UCSD-AML1 (cell line): ENCODE measurements around the gene FARP1.

ENCODE experiments used
- DNase-seq: peaks from one replicate; lab custom pipeline; 2025; ENCODE audit not compliant: unreplicated experiment; lab: John Stamatoyannopoulos, UW

The FARP1 gene

DNA sequence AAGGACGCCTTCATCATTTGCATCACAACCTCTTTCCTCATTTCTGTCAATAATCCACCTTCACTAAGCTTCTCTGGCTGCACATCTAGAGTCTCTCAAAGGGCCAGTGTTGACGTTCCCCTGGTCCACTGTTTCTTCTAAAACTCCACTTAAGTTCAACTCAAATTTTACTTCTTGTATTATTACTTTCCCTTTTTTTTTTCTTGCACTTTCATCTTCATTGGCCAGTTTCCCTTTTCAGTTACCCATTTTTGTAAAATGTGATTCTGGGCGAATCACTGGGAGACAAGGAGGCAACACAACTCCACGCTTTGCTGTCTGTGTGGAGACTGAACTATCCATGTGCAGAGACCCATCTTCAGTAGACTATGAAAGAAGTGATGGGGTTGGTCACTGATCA lies 162.8 kb downstream of the FARP1 start:
- no peak for DNase-seq

GRCh38 chr13:98307463-98308085 lies 164.7 kb downstream of the FARP1 start:
- DNase-seq: no peak

- no peak for DNase-seq
Measured at GRCh38 chr13:98308086-98308911, 165.4 kb downstream of the FARP1 start.

- DNase-seq: no peak
Measured at GRCh38 chr13:98309569-98310335, 166.9 kb downstream of the FARP1 start.

DNA sequence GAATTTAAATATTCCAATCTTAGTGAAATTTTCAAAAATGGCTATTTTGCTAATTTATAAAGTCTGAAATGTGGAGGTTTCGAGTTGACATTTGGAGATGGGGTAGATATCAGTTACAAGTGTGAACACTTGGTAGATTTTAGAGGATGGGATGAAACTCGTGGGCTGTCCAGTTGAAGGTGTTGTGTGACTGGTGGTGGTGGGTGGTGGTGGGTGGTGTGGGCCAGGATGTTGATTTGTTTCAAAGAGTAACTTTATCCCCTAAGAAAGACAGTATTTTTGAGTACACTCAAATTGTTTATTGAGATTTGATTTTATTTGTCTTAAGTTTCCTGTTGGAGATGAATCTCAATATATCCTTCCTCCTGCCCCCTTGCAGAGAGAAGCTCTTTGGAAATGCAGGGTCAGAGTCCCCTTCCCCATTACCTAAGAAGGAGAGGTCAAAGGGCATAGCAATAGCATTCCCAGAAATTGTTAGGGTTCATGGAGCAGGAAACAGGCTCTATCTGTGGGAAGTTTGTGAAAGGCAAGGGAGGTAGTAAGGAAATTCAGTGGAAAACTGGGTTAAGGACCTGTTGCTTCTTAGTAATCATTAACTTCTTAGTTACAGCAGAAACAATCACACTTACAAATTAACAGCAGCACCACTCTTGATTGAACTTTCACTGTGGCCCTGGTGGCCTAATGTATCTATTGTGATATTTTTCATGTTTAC lies 167.7 kb downstream of the FARP1 start:
- no peak for DNase-seq

DNA sequence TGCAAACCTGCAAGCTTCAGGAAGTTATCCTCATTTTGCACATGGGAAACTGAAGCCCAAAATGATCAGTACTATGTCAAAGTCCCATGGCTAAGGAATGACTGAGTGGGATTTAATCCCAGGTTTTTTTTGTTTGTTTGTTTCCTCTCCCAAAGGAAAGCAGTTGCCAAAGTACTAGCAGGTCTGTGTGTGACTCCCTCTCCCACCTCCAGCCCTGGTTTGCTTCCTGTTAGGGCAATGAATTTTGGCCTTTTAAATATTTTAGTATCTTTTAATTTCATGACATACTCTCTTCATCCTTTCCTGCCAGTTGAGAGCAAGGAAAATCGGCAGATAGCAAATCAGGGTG lies 168.3 kb downstream of the FARP1 start:
- no peak for DNase-seq

- DNase-seq: no peak
Measured at GRCh38 chr13:98312606-98313005, 169.7 kb downstream of the FARP1 start.

DNA sequence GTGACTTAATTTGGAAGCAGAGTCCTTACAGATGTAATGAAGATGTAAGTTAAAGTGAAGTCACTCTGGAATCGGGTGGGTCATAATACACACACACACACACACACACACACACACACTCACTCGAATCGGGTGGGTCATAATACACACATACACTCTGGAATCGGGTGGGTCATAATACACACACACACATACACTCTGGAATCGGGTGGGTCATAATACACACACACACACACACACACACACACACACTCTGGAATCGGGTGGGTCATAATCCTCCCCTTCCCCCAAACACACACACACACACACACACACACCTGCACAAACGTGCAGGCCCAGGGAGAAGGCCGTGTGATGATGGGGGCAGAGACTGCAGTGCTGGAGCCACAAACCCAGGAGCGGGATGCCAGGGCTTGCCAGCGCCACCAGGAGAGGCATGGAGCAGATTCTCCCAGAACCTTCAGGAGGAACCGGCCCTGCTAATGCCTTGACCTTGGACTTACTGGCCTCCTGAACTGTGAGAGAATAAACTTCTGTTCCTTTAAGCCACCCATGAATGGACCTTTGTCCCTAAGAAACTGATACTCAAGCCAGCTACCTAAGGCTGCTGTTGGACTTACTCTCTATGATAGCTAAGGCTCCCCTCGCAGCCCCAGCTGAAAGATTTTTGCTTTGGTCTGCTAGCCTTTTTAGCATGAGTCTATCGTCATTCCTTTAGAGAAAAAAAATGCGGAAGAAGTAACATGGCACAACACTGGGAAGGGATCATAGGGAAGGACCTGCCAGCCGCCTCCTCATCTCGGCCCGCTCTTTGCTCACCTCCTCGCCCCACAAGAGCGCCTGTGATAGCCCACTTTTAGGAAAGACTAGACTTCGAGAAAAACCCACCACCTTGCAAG lies 170.4 kb downstream of the FARP1 start:
- no peak for DNase-seq

- no peak for DNase-seq
Measured at GRCh38 chr13:98313922-98314292, 171.0 kb downstream of the FARP1 start.

DNA sequence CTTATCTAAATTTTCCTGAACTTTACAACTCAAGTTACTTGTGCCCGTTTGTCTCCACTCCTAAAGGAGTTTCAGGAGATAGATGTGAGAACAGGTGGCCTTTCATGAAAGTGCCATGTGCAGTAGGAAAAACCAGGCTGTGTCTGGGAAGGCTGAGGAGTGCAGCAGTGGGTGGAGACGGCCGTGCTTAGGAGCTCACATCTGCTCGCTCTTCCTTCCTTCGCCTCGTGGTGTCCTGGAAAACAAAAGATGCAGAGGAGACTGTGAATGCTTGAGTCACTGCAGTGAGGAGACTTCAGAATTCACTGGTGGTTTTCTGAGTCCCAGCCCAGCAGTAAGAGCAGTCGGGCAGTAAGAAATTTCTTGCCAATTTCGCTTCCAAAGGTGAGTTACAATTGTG lies 172.6 kb downstream of the FARP1 start:
- DNase-seq: no peak

GRCh38 chr13:98315902-98316301 lies 173.0 kb downstream of the FARP1 start:
- no peak for DNase-seq

- no peak for DNase-seq
Measured at GRCh38 chr13:98317573-98318171, 174.8 kb downstream of the FARP1 start.

DNA sequence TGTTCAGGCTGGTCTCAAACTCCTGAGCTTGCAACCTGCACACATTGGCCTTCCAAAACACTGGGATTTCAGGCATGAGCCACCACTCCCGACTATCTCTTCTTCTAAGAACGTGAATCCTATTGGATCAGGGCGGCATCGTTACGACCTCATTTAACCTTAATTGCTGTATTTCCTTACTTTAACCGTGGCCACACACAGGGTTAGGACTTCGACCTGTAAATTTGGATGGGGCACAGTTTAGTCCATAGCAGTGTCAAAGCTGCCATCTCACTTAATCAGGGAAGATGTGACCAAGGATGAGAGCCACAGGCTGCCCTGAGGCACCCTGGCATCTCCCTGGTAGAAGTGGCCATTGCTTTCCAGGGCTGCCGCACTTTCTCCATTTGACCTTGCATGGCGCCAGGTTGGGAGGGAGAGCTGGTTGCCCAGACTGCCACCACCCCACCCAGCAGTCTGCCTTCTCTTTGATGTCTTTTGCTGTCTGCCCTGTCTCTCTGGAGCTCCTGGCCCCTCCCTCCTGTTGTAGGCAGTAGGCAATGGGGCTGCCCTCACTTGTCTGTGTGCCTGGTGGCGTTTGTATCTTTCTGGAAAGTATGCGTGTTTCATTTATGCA lies 175.5 kb downstream of the FARP1 start:
- no peak for DNase-seq

GRCh38 chr13:98320561-98321105 lies 177.7 kb downstream of the FARP1 start:
- DNase-seq: no peak

DNA sequence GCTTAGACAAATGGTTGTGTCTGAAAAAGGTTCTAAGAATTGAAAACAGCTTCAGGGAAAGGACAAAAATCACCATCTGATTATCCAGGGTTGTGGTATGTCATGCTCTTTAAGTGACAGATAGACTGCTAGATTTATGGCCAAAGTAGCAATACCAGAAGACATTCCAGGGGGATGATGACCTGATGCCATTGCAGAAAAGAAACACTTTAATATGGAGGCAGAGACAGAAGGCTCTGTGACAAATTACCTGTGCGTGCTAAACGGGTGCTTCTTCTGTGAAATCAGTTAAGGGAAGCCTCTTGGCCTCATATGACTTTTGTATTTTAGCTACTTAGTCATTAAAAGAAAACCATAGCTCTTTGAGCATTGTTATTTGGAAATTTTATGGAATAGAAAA lies 178.5 kb downstream of the FARP1 start:
- no peak for DNase-seq

GRCh38 chr13:98322091-98322718 lies 179.3 kb downstream of the FARP1 start:
- no peak for DNase-seq

DNA sequence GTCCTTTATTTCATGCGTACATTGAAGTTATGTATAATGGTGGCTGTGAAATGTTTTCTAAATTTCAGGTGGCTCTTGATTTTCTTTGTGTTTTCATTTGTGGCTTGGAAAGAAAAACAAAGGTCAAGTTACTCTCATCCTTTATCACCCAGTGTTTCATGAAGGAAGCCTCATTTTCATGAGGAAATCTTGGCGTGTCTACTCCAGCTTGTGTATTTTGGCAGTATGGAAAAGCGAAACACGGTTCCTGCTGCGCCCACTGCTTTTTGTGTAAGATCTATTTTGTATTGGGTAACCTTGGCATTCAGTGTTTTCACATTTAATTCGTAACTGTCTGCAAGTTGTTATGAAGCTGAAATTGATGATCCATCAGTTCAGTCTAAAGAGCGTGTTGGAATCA lies 181.2 kb downstream of the FARP1 start:
- DNase-seq: no peak

DNA sequence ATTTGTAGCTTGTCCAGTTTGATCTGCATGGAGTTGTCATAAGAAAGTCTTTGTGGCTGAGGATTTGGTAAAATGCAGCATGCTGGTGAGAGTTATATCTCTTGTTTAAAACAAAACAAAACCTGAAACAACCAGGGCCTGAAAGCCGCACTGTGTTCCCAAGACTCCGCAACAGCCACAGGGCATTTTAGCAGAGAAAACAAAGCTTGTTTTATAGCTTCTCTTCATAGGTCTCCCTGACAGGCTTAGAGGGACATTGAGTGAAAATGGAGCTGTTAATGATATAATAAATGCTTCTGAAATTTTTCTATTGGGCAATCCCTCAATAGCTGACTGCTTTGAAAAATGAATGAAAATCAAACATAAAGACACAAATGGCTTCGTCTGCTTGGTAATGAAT lies 182.8 kb downstream of the FARP1 start:
- no peak for DNase-seq

- no peak for DNase-seq
Measured at GRCh38 chr13:98326291-98326690, 183.4 kb downstream of the FARP1 start.
